ENCODE data around the gene HSPG2.

- TF ChIP-seq ATF3 (CRISPR knock-in tag; IDR thresholded peaks at IDR 0.05), result no peak
- TF ChIP-seq GFI1 (CRISPR knock-in tag; IDR thresholded peaks at IDR 0.05; ENCODE audit: borderline replicate concordance), result no peak
- TF ChIP-seq REST (IDR thresholded peaks at IDR 0.05; ENCODE audit: borderline replicate concordance in 1 of 2, low read depth in 1 of 2, low read length in 2 of 2), result no peak
- TF ChIP-seq KAT8 (CRISPR knock-in tag; IDR thresholded peaks at IDR 0.05), result no peak
- no peak for TF ChIP-seq ZNF263 (CRISPR knock-in tag; IDR thresholded peaks at IDR 0.05)
- TF ChIP-seq TBX2 (CRISPR knock-in tag; IDR thresholded peaks at IDR 0.05; ENCODE audit: borderline replicate concordance), result 0 out of 2 replicates have a peak, but pooled peaks have one; percentile 29
- no peak for TF ChIP-seq NFE2L2 (IDR thresholded peaks at IDR 0.05; ENCODE audit: low read length)
- TF ChIP-seq, protein P1, sequence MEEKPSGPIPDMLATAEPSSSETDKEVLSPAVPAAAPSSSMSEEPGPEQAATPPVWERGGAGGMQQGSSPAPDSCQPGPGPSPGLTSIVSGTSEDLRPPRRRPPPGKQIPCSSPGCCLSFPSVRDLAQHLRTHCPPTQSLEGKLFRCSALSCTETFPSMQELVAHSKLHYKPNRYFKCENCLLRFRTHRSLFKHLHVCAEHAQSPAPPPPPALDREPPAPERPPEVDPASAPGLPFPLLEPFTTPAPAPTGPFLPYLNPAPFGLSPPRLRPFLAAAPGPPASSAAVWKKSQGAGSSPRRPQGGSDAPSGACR (CRISPR knock-in tag; IDR thresholded peaks at IDR 0.05), result no peak
- TF ChIP-seq YY1 (IDR thresholded peaks at IDR 0.05; ENCODE audit: insufficient read depth, insufficient replicate concordance, low read depth, low read length), result no peak
- no peak for TF ChIP-seq POLR2A (IDR thresholded peaks at IDR 0.05; ENCODE audit: insufficient read depth in 1 of 2, low read depth in 2 of 2, low read length in 2 of 2)
- no peak for TF ChIP-seq E2F5 (CRISPR knock-in tag; conservative IDR thresholded peaks at IDR 0.05)
Observed at GRCh38 chr1:21911205-21912001, 25.7 kb downstream of the HSPG2 start.
